Uterus (tissue), 2 donors: Measurements from ENCODE around the gene OPN4.

Experiments used
- POLR2A ChIP-seq, 2 donors: fragments of 450-650 bp; IDR thresholded peaks; one replicate each; pipeline ENCODE4 v1.6.1; 2016; ENCODE audit warnings: antibody characterized with exemption in 2 of 2, mild to moderate bottlenecking in 1 of 2, moderate library complexity in 1 of 2
- TF ChIP-seq, protein P1 (sequence below), 4 experiments: fragments of 200-600 bp in 2 of 4; fragments of 450-650 bp in 2 of 4; sonication (generic) in 2 of 4; IDR thresholded peaks; one replicate each; pipeline ENCODE4 v1.5.1; 2016 to 2019; ENCODE audit warnings: antibody characterized with exemption in 4 of 4, mild to moderate bottlenecking in 2 of 4, moderate library complexity in 1 of 4

DNA sequence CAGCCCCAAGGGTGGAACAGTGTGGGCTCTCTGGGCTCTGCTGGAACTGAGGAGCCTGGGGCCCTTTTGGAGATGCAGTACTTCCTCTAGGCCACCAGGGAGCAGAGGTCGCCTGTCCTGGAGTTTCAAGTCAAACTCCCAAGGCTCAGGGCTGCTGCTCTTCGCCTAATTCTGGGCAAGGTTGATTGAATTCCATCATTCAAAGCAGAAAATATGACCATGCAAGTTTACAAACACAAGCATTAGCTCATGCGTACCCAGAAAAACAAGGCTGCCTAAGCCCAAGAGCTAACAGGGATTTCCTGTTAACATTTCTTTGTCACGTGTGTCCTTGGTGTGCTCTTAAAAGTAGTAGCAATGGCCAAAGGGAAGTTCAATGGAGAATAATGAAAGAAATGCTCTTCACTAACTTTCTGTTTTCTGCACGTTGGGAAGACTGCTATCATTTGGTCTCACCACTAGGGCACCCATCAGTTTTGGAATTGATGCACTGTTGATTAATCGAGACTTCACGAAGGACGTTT, 34.1 kb downstream of the OPN4 start:
- TF ChIP-seq POLR2A (IDR thresholded peaks at IDR 0.05): no peak
- TF ChIP-seq, protein P1, sequence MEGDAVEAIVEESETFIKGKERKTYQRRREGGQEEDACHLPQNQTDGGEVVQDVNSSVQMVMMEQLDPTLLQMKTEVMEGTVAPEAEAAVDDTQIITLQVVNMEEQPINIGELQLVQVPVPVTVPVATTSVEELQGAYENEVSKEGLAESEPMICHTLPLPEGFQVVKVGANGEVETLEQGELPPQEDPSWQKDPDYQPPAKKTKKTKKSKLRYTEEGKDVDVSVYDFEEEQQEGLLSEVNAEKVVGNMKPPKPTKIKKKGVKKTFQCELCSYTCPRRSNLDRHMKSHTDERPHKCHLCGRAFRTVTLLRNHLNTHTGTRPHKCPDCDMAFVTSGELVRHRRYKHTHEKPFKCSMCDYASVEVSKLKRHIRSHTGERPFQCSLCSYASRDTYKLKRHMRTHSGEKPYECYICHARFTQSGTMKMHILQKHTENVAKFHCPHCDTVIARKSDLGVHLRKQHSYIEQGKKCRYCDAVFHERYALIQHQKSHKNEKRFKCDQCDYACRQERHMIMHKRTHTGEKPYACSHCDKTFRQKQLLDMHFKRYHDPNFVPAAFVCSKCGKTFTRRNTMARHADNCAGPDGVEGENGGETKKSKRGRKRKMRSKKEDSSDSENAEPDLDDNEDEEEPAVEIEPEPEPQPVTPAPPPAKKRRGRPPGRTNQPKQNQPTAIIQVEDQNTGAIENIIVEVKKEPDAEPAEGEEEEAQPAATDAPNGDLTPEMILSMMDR (IDR thresholded peaks at IDR 0.05): peak; percentile 64 to 80 (median 76)
